Activated T-helper 2 cell treated with anti-CD3 and anti-CD28 coated beads, Interferon-gamma antibody, Interleukin-2, Interleukin-4, amounts not matched to agents 10 μg/mL and 5 μg/mL and 100 μg/mL, durations not matched to agents 14 hours and 24 hours and 36 hours (primary cell): ENCODE results near the gene U2AF2. TPM values are rescaled to one million over a fixed set of nuclear protein-coding genes. Genes with fewer than 3 reads are reported as not detected.

Experiments
- DNase-seq: peaks from one replicate; pipeline ENCODE4 v3.0.0; 2021; ENCODE audit warnings: low spot score
- H3K27ac Mint-ChIP-seq: one replicate; pipeline ENCODE4 v1.8.0; 2021; ENCODE audit warnings: mixed read lengths
- H3K27me3 Mint-ChIP-seq: one replicate; pipeline ENCODE4 v1.8.0; 2021; ENCODE audit warnings: low read depth, mixed read lengths
- H3K36me3 Mint-ChIP-seq: one replicate; pipeline ENCODE4 v1.8.0; 2021; ENCODE audit warnings: low read depth, mixed read lengths
- H3K4me1 Mint-ChIP-seq: one replicate; pipeline ENCODE4 v1.8.0; 2021; ENCODE audit warnings: low read depth, mixed read lengths
- H3K4me3 Mint-ChIP-seq: one replicate; pipeline ENCODE4 v1.8.0; 2021; ENCODE audit warnings: low read depth, mild to moderate bottlenecking, moderate library complexity, mixed read lengths
- H3K9me3 Mint-ChIP-seq: one replicate; pipeline ENCODE4 v1.8.0; 2021; ENCODE audit warnings: mixed read lengths
- intact Hi-C: fragments of 100-400 bp; cut with micrococcal nuclease; formaldehyde crosslinking; loops from one replicate; pipeline ENCODE4 v1.15.1; 2023
- total RNA-seq: library from RNA; stranded (reverse); gene quantifications from 2 replicates; pipeline ENCODE4 v1.2.3, GENCODE V29; 2022

U2AF2 gene
- total RNA-seq, 1 donor from 2014 or later, result 351 TPM

DNA sequence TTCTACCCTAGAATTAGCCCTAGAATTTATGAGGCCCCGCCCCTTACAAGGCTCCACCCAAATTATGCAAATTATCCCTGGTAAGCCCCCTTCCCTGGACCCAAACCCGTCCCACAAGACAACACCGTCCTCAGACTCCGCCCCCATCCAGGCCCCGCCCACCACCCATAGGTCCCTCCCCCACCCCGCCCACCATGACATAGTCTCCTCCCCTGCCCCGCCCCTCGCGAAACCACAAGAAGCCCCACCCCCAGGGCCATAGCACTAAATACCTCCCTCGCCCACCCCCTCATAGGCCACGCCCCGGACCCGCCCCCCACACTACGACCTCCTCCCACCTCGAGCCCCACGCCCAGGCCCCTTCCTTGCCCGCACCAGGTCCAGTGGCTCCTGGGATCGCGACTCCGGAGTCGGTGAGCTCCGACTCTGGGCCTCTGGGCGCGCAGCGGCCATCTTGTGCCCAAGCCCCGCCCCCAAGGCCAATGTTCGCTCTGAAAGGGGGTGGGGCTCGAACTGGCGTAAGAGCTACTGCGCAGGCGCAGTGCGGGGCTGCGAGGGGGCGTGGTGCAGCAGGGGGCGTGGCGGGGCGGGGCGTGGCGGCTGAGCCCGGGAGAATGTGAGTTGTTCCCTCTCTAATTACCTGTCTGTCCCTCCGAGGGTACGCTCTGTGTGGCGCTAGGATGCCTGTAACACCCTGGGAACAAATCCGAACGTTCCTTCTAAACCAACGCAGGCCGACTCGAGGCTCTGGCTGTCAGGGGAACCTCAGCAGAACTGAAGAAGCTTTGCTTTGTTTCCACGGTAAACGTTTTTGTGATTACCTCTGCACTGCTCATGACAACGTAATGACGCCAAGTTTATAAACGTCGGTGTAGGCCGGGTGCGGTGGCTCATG, 30.5 kb upstream of the U2AF2 start, which contains the start of gene ZNF784:
Gene ZNF784 (minus strand): TSS at position 458 of the 895 bp plus-strand sequence. CDS start 5 bp downstream, at position 453.
- peak within 1 kb of the TSS; percentile 98 for H3K27ac Mint-ChIP-seq
- peak within 1 kb of the TSS; percentile 89 for H3K4me3 Mint-ChIP-seq
- H3K36me3 Mint-ChIP-seq, result peaks cover 17% of the 10 kb centered on the region
- peak; percentile 89 for DNase-seq
- H3K4me1 Mint-ChIP-seq, result peaks cover 36% of the 10 kb centered on the region
- H3K27me3 Mint-ChIP-seq, result peaks cover 6% of the 10 kb centered on the region
- intact Hi-C loops, result loop anchor here (1.0 to 10.0 kb wide), 5 partner anchors 19 to 1162 kb away; partner anchors contain the start of genes FIZ1, LENG9, PPP1R12C and ZNF865
- H3K9me3 Mint-ChIP-seq, result no peaks in the 10 kb centered on the region

DNA sequence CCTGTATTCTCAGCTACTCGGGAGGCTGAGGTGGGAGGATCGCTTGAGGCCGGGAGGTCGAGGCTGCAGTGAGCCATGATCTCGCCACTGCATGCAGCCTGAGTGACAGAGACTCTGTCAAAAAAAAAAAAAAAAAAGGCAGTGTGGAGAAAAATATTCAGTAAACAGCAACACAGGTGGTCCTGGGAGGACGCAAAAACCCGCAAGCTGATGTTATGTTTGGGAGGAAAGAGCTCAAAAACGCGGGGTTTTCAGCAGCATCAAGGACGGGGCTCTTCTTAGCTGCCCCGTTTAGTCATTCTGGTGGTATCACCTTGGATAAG, 29.9 kb upstream of the U2AF2 start:
- Mint-ChIP-seq H3K4me1 (peaks cover 36% of the 10 kb centered on the region), H3K27ac (peak overlapping the region; percentile 98), H3K27me3 (peaks cover 6% of the 10 kb centered on the region), H3K9me3 (no peaks in the 10 kb centered on the region), H3K4me3 (peak overlapping the region; percentile 89), H3K36me3 (peaks cover 13% of the 10 kb centered on the region)
- no peak for DNase-seq
- intact Hi-C loops, result loop anchor here (5.0 to 10.0 kb wide), 2 partner anchors 38 to 510 kb away; partner anchors contain the start of gene PPP1R12C

- peaks cover 6% of the 10 kb centered on the region for H3K27me3 Mint-ChIP-seq
- H3K4me3 Mint-ChIP-seq, result peak overlapping the region; percentile 57
- H3K36me3 Mint-ChIP-seq, result peaks cover 5% of the 10 kb centered on the region
- H3K4me1 Mint-ChIP-seq, result peaks cover 28% of the 10 kb centered on the region
- intact Hi-C loops, result loop anchor here (5.0 to 10.0 kb wide), 2 partner anchors 39 to 512 kb away; partner anchors contain the start of gene PPP1R12C
- H3K27ac Mint-ChIP-seq, result no peak overlapping the region
- DNase-seq, result peak; percentile 61
- H3K9me3 Mint-ChIP-seq, result no peaks in the 10 kb centered on the region
Observed at GRCh38 chr19:55626350-55626749, 28.5 kb upstream of the U2AF2 start.

GRCh38 chr19:55632463-55632834, 22.4 kb upstream of the U2AF2 start:
- Mint-ChIP-seq H3K4me3 (no peak overlapping the region), H3K9me3 (no peaks in the 10 kb centered on the region), H3K27me3 (peaks cover 4% of the 10 kb centered on the region), H3K4me1 (peaks cover 33% of the 10 kb centered on the region), H3K27ac (peak overlapping the region; percentile 30), H3K36me3 (peaks cover 21% of the 10 kb centered on the region)
- intact Hi-C loops, result loop anchor here (1.0 to 5.0 kb wide), 3 partner anchors 21 to 175 kb away; partner anchors contain the start of genes C19orf85 and ISOC2
- peak; percentile 74 for DNase-seq

DNA sequence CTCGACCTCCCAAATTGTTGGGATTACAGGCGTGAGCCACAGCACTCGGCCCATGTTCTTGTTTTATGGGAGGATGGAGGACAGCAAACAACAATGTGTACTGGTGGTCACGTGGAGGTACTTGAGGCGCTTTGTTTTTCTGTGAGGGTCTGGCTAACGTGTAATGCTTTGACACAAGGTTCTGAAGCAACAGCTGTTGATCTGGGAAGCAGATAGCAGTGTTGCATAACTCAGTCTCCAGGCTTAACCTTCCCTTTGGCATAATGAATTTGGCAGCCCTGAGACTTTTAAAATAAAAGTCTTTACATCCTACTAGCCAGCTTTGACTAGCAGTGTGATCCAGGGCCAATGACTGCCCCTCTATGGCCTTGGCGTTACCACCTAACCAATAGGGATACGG, 21.0 kb upstream of the U2AF2 start:
- no peaks in the 10 kb centered on the region for H3K9me3 Mint-ChIP-seq
- H3K27me3 Mint-ChIP-seq, result no peaks in the 10 kb centered on the region
- H3K27ac Mint-ChIP-seq, result no peak overlapping the region
- no peak overlapping the region for H3K4me3 Mint-ChIP-seq
- H3K36me3 Mint-ChIP-seq, result peaks cover 29% of the 10 kb centered on the region
- peaks cover 40% of the 10 kb centered on the region for H3K4me1 Mint-ChIP-seq
- intact Hi-C loops, result loop anchor here (5.0 kb wide), 2 partner anchors 172 to 173 kb away; partner anchors contain the start of genes C19orf85 and ISOC2
- DNase-seq, result no peak

DNA sequence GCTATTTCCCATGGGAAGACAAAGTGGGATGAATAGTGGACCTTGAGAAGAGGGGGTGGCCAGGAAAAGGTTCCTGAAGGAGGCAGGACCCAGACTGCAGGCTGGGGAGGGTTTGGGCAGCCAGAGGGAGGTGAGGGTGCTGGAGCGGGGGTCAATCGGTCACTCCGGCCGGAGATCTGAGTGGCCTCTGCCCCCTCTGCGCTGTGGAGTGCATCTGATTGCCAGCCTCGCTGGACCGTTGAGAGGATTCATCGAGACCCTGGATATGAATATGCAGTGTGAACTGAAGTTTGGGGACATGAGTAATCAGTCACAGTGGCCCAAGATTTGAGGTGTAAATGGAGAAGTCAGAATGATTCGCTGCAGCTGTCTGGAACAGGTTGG, 19.5 kb upstream of the U2AF2 start:
- Mint-ChIP-seq H3K4me1 (peaks cover 44% of the 10 kb centered on the region), H3K4me3 (peak overlapping the region; percentile 99), H3K27ac (peak overlapping the region; percentile 100), H3K9me3 (no peaks in the 10 kb centered on the region), H3K36me3 (peaks cover 39% of the 10 kb centered on the region), H3K27me3 (no peaks in the 10 kb centered on the region)
- intact Hi-C loops, result loop anchor here (1.0 kb wide), 1 partner anchor 8 kb away; the partner anchor contains the start of gene ZNF581
- DNase-seq, result no peak

GRCh38 chr19:55635856-55636440, 18.9 kb upstream of the U2AF2 start:
- Mint-ChIP-seq H3K27ac (peak overlapping the region; percentile 100), H3K27me3 (no peaks in the 10 kb centered on the region), H3K9me3 (no peaks in the 10 kb centered on the region), H3K36me3 (peaks cover 42% of the 10 kb centered on the region), H3K4me3 (peak overlapping the region; percentile 99), H3K4me1 (peaks cover 47% of the 10 kb centered on the region)
- intact Hi-C loops, result loop anchor here (1.0 kb wide), 1 partner anchor 7 kb away; the partner anchor contains the start of gene ZNF581
- no peak for DNase-seq

DNA sequence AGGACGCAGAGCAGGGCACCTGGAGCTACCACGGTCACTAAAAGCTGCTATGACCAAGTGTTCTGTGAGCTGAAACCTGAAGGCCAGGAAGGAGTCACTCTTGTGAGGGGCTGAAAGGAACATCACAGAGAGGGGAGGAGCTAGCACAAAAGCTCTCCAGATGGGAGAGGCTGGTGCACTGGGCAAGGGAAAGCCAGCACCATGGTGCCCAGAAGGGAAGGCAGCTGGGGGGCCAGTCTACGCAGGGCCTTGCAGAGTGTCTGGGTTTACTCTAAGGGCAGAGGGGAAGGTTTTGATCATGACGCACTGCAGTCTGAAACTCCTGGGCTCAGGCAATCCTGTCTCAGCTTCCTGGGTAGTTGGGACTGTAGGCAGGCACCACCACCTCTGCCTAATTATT, 18.1 kb upstream of the U2AF2 start:
- H3K4me1 Mint-ChIP-seq, result peaks cover 45% of the 10 kb centered on the region
- no peaks in the 10 kb centered on the region for H3K9me3 Mint-ChIP-seq
- H3K27ac Mint-ChIP-seq, result peak overlapping the region; percentile 100
- no peaks in the 10 kb centered on the region for H3K27me3 Mint-ChIP-seq
- intact Hi-C loops, result no loop called here
- DNase-seq, result no peak
- peak overlapping the region; percentile 99 for H3K4me3 Mint-ChIP-seq
- H3K36me3 Mint-ChIP-seq, result peaks cover 46% of the 10 kb centered on the region

GRCh38 chr19:55637534-55637933, 17.3 kb upstream of the U2AF2 start:
- DNase-seq, result no peak
- H3K27ac Mint-ChIP-seq, result peak overlapping the region; percentile 60
- H3K36me3 Mint-ChIP-seq, result peaks cover 51% of the 10 kb centered on the region
- H3K4me3 Mint-ChIP-seq, result peak overlapping the region; percentile 99
- no peaks in the 10 kb centered on the region for H3K27me3 Mint-ChIP-seq
- intact Hi-C loops, result no loop called here
- H3K4me1 Mint-ChIP-seq, result peaks cover 41% of the 10 kb centered on the region
- no peaks in the 10 kb centered on the region for H3K9me3 Mint-ChIP-seq

DNA sequence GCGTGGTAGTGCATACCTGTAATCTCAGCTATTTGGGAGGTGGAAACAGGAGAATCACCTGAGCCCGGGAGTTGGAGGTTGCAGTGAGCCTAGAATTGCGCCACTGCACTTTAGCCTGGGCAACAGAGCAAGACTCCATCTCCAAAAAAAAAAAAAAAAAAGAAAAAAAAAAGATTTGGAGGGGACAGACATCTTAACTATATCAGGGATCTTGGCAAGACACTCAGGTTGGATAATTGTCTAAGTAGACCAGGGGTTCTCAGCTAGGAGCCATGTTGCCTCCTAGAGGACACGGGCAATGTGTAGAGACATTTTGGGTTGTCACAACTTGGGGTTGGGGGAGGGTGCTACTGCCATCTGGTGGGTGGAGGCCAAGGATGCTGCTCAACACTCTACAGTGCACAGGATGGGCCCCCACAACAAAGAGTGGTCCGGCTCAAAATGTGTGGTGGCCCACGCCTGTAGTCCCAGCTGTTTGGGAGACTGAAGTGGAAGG, 15.9 kb upstream of the U2AF2 start:
- peaks cover 60% of the 10 kb centered on the region for H3K36me3 Mint-ChIP-seq
- DNase-seq, result peak; percentile 54
- no peaks in the 10 kb centered on the region for H3K27me3 Mint-ChIP-seq
- intact Hi-C loops, result no loop called here
- peaks cover 47% of the 10 kb centered on the region for H3K4me1 Mint-ChIP-seq
- peak overlapping the region; percentile 77 for H3K27ac Mint-ChIP-seq
- peak overlapping the region; percentile 60 for H3K4me3 Mint-ChIP-seq
- H3K9me3 Mint-ChIP-seq, result no peaks in the 10 kb centered on the region

DNA sequence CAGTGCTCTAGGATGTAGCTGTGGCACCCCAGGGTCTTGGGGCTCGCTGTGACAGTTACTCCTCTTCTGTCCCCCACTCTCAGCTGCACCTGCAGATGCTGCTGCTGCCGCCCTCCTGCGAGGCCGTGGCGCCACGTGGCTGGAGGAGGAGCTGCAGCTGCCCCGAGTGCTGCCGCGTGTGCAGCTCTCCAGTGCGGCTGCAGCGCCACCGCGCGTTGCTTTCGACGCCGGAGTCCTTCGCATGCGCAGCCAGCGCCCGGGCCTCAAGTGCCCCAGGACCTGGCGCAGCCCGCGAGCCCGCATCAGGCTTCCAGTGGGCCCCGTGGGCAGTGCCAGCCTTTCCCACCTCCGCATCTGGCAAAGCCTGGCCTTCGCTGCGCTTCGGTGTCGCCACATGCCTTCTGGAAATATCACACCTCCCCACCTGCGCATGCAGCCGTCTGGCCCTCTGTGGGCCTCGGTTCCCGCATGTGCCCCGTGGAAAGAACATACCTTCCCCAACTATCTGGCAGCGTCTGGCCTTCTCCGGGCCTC, 14.7 kb upstream of the U2AF2 start:
- H3K9me3 Mint-ChIP-seq, result no peaks in the 10 kb centered on the region
- intact Hi-C loops, result loop anchor here (5.0 to 10.0 kb wide), 3 partner anchors 37 to 385 kb away; partner anchors contain the start of genes EPN1, PPP6R1 and RPL28
- H3K4me1 Mint-ChIP-seq, result peaks cover 45% of the 10 kb centered on the region
- peak; percentile 63 for DNase-seq
- peaks cover 66% of the 10 kb centered on the region for H3K36me3 Mint-ChIP-seq
- H3K27me3 Mint-ChIP-seq, result no peaks in the 10 kb centered on the region
- H3K4me3 Mint-ChIP-seq, result peak overlapping the region; percentile 78
- H3K27ac Mint-ChIP-seq, result peak overlapping the region; percentile 84
